Measurements from ENCODE around the gene FOXP1.

GRCh38 chr3:71077070-71077469 lies 506.5 kb downstream of the FOXP1 start:
- no peak for TF ChIP-seq TAF1 (IDR thresholded peaks at IDR 0.05; ENCODE audit: borderline replicate concordance, low read depth, low read length)
- TF ChIP-seq POLR2A (IDR thresholded peaks at IDR 0.05; ENCODE audit: low read depth, low read length), result no peak

Measured in GM12892 (cell line).